ENCODE measurements around the gene KLHL14.
A peak's percentile ranks its signal among the peaks of the same experiment; 100 is the strongest.
"Not testable (repeated sequence)": the region's sequence is repeated elsewhere in the genome, so short reads cannot be mapped to it uniquely, and the experiment has no call there.

Gene KLHL14

DNA sequence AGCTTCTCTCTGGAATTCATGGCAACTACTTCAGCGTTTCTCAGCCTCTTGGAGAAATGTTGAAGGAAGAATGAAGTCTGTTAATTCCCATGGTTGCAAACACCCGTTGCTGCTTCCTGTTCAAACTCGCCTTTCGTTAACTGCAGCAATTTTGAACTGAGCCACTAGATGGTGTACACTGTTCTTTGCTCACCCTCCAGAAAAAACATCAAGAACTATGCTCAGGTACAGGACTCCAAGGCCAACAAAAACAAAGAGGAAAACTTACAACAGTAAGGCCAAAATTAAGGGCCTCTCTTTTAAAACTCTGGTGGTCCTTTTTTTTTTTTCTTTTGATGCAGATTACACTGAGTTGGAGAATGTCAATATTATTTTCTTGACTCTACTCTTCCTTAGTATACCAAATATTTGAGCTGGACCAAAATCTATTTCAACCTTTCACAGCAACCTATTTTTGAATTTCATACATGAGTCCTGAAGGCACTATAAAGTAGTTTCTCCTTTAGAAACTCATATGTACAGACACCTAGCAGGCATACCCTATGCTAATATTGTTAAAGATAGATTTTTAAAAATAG, 58.2 kb downstream of the KLHL14 start:
- DNase-seq, result peak in 4 of 14 donors; percentile 2 to 6 (median 2)

GRCh38 chr18:32712860-32713259, 60.0 kb downstream of the KLHL14 start:
- no peak for DNase-seq

DNA sequence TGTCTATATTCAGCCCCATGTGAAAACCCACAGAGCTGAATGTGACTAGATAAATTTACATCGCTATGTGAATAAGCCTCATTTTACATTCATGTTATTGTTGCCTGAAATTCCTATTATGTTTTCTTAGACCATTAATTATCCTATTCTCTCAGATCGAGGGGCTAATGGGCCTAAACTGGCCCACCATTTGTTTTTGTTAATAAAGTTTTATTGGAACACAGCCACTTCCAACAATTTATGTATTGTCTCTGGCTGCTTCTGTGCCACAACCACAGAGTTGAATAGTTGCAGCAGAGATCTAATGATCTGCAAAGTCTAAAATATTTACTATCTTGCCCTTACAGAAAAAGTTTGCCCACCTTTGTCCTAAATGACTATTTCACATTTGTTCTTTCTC, 61.0 kb downstream of the KLHL14 start:
- DNase-seq, result no peak

DNA sequence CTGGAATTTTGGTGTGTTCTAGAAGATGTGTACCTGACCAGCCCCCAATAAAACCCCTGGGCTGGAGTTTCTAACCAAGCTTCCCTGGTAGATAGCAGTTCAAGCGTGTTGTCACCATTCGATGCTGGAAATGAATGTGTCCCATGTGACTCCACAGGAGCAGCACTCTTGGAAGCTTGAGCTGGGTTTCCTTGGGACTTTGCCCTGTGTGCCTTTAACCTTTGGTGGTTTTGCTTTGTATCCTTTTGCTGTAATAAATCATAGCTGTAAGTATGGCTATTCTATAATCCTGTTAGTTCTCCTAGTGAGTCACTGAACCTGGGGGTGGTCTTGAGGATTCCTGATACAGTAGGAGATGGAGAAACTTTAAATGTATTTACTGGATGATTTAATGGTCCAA, 65.2 kb downstream of the KLHL14 start:
- no peak for DNase-seq

DNA sequence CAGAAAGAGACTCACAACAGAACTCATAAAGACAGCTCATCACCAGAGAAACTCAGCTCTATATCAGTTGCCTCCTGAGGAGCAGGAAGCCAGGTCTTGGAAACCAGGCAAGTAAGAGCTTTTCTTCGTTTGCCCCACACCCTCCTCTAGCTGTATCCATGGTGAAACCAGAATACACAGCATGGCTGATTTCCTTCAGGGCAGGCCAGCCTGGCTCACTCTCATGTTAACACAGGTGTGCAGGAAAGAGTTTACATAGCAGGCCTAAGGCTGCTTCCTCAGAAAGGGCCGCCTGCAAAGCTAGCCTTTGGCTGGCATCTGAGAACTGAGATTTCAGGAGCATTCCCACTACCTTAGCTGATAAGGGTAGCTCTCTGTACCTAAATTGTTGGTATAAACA, 65.7 kb downstream of the KLHL14 start:
- no peak for DNase-seq

DNA sequence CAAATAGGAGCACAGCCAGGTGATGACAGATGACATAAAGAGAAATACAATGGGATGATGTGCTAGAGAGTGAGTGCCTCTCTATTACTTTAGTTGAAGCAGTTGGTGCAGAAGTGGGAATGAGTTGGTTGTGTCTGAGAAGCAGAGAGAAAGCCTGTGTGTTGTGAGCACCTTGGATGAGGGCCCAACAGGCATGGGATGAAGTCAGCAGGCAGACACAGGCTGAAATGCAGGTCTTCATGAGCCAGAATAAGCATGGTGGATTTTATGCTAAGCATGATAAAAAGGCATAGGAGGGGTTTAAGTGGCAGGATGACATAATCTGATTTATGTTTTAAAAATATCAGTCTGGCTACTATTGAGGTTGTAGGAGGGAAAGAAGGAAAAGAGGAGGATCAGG, 71.5 kb downstream of the KLHL14 start:
- no peak for DNase-seq

DNA sequence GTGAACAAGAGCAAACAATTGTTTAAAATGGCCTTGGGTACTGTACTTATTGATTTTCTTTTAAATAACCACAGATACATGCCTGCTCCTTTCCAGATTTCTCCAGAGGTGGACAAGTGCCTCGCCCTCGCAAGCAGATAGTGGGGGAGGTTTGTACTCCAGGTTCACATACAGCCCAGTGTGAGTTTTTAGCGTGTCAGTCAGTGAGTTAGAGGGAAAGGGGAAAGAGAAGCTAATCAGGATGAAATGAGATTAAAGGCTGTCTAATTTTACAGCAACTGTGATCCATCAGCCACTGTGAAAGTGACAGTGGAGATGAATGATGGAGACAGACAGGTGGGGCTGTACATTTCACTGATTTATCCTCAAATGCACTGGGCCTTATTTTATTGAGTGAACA, 74.7 kb downstream of the KLHL14 start:
- no peak for DNase-seq

- DNase-seq, result no peak
Observed at GRCh38 chr18:32696376-32696775, 76.4 kb downstream of the KLHL14 start.

- no peak for DNase-seq
Observed at GRCh38 chr18:32695534-32695933, 77.3 kb downstream of the KLHL14 start.

DNA sequence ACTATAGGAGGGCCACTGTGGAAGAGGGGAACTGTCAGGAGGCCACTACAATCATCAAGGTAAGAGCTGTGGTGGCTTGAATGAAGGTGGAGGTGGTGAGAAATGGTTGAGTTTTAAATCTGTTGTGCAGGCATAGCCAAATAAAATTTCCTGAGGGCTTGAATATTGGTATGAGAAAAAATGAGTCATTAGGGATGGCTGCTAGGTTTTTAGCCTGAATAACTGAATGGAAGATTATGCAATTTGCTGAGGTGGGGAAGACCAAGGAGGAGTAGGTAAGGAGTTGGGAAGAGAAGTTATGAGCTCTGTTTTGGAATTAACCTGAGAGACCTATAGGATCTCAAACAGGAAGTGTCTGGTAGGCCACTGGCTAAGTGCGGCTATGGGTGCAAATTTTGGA, 84.0 kb downstream of the KLHL14 start:
- DNase-seq, result no peak

GRCh38 chr18:32684940-32685339, 87.9 kb downstream of the KLHL14 start:
- no peak for DNase-seq

GRCh38 chr18:32684096-32684495, 88.7 kb downstream of the KLHL14 start:
- DNase-seq, result no peak

GRCh38 chr18:32683044-32683443, 89.8 kb downstream of the KLHL14 start:
- no peak for DNase-seq

DNA sequence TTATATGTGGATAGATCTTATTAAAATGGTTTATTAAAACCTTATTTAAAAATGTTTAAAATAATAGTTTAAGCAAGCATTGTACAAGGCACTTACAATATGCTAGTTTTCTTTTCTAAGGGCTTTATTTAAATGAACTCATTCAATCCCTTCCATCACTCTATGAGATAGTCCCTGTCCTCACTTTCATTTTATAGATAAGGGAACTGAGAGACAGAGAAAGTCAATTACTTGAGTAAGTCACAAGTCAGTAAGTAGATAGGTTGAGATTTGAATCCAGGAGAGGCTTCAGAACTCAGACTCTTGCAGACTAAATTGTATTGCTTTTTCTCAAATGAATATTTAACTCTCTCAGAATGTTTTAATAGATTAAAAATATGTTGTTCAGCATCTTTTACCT, 95.2 kb downstream of the KLHL14 start:
- no peak for DNase-seq

DNA sequence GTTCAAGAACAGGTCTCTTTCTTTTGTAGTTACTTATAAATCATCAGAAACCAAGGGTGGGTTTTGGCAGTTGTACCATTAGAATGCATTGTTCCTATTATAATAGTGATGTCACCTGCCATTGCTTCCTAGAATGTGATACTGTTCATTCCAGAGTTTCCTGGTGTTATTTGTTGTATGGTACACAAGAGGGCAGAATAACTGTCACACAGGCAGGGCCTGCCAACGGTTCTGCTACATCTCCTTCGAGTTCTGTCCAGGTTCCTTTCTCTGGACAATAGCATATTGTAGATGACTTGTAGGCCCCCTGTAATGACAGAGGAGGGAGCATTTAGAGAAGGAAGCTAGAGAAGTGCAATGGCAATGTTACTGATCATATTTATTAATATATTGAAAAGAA, 98.3 kb downstream of the KLHL14 start:
- no peak for DNase-seq

DNA sequence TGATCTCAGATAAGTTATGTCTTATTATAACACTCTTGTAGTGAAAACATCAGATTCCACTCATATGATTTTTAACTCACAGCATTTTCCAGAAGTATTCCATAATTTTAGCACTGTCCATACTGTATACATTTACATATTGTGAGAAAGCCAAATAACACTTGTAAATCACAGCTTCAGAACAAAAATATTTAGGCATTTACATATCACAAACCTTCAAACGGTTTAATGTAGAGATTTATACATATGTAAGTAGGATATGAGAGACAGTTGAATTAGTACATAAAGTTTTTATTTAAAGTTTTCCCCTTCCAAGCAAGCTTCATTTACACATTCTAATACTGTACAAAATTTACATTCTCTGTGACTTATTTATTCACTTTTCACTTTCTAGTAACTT, 100.4 kb downstream of the KLHL14 start:
- no peak for DNase-seq

GRCh38 chr18:32670727-32671126, 102.1 kb downstream of the KLHL14 start:
- no peak for DNase-seq

GRCh38 chr18:32669549-32670165, 103.2 kb downstream of the KLHL14 start:
- no peak for DNase-seq

GRCh38 chr18:32668956-32669355, 103.9 kb downstream of the KLHL14 start:
- DNase-seq, result no peak

GRCh38 chr18:32661486-32662299, 111.1 kb downstream of the KLHL14 start:
- DNase-seq, result no peak

- DNase-seq, result not testable (repeated sequence)
Observed at GRCh38 chr18:32654507-32654906, 118.3 kb downstream of the KLHL14 start.

DNA sequence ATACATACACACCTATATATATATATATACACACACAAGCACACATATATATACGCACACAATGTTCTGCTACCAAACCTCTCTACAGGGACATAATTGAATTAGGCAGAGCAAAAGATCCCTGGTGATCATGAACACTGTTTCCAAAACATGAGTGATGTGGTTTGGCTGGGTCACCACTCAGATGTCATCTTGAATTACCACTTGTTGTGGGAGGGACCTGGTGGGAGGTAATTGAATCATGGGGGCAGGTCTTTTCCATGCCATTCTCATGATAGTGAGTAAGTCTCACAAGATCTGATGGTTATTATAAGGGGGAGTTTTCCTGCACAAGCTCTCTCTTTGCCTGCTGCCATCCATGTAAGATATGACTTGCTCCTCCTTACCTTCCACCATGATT, 135.2 kb downstream of the KLHL14 start:
- not testable (repeated sequence) for DNase-seq

DNA sequence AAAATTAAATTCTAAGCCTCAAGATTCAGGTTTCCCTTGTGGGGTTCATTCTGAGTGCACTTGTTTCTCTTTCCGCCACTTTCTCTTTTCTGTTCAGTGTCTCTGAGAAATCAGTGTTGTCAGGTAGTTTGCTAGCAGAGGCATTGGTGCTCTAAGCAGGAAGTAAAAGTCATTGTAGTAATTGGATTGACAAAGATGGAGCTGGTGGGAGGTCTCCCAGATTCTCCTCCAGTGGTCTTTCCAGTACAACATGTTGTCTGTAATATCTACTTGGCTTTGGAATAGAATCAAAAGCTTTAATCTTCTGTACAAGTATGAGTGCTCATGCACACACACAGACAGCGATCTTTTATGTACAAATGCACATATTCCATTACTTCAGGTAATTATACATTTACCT, 135.6 kb downstream of the KLHL14 start:
- no peak for DNase-seq

DNA sequence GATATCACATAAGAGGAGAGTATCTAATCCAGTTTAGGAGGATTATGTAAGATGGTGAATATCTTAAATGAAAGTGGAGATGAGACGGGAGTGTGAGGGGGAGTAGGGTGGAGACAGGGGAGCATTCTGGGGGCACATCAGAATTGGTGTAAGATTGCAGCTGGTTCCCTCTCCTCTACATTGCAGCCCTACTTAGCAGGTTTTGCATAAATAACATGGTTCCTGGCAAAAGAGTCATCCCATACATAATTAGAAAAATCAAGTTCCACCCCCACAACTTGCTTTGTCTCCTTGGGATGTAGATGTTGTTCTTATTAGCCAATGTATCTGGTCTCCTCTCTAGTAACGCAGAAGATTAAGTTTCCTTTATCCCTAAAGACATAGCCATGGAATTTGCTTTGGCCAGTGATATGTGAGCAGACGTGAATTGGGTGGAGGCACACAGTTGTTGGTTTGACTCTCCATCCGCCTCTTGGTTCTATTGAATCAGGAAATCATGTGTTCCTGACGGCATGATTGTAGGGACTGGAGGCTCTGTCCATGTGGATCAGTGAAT, 137.9 kb downstream of the KLHL14 start:
- DNase-seq, result no peak
